Embryonic facial prominence (tissue), 1 donor: ENCODE measurements around the gene MLIP.

ENCODE experiments used
- DNase-seq: peaks from one replicate; pipeline ENCODE4 v3.0.0-alpha.2; 2016; ENCODE audit errors: extremely low spot score

Gene MLIP

GRCh38 chr6:54284161-54284860, 173.1 kb downstream of the MLIP start:
- no peak for DNase-seq

DNA sequence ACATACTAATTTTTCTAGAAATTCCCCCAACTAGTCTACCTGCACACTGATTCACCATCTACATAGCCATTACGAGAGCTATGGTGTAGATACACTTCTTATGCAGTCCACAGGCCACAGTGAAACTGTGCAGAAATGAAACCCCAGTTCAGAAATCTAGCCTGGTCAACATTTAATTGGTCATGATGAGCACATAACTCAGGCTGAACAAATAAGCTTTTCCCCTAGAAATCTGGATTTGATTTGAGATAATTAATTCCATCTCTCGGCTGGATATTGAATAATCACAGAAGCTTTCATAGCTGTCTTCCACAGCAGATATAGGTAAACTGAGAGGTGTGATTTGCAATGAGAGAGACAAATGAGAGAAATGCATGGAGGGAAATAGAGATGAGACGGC, 174.4 kb downstream of the MLIP start:
- DNase-seq: no peak

DNA sequence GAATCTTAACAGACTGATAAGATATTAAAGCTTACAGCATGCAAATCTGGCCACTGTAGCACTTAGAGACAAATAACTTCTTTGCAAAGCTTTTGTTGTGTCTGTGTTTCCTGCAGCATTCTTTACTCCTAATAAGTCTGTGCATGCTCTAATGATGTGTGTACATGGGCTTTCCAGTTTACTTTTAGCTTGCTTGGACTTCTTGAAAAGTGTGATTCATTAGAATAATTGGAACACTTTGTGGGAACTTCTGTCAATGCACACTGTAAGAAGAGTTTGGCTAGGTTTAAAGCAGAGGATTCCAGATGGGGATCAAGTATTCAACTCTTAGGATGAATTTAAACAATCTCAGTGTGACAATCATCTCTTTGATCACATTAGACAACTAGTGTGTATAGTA, 174.9 kb downstream of the MLIP start:
- DNase-seq: no peak

DNA sequence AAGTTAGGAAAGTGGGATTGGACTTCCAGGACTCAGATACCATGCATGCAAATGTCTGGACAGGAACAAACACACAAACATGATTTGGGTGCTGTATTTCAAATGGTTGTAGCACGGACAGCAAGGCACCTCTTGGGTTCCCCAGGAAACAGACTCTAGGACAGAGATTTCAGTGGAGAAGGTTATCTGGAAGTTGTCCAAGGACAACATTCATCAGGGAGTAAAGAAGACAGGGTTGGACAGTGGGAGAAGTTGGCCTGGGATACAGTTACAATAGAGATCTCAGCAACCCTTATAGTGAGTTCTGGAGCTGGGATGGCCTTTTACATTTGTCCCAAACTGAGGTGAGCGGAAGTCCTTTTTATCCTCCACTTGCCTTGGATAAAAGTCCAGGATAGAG, 177.2 kb downstream of the MLIP start:
- DNase-seq: no peak

- peak; percentile 36 for DNase-seq
Observed at GRCh38 chr6:54289426-54289825, 178.2 kb downstream of the MLIP start.

DNA sequence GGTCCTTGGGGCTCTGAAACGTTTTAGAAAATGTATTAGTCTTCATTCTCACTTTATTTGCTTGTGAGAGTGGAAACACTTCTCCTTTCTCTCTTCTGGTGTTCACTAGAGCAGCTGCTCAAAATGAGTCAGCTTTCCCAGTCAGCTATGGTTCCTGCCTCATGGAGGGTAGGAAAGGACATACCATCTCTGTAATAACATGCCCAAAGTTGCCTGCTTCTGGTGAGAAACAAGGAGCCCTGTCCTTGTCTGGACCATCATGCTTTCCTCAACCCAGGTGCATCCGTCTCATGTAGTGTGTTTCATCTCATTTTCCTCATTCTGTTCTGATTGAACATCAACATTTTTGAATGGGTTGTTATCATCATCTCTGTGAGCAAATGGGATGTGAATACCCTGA, 179.9 kb downstream of the MLIP start:
- no peak for DNase-seq

DNA sequence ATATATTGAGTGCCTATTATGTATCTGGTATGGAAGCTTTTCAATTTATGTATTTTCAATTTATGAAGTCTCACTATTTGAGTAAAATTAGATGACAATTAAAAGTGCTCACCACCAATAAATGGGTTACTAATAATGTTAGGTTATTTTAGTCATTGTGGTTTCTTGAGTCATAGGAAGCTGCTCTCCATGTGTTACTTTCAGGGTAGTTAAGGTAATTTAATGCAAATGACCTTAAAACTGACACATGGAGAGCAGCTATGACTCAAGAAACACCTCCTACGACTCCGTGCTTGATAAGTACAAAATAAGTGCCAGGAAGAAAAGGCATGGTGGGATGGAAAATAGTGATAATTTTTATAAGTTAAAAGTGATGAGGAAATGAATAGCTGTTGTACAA, 180.5 kb downstream of the MLIP start:
- DNase-seq: no peak

- no peak for DNase-seq
Observed at GRCh38 chr6:54294965-54295532, 183.8 kb downstream of the MLIP start.

DNA sequence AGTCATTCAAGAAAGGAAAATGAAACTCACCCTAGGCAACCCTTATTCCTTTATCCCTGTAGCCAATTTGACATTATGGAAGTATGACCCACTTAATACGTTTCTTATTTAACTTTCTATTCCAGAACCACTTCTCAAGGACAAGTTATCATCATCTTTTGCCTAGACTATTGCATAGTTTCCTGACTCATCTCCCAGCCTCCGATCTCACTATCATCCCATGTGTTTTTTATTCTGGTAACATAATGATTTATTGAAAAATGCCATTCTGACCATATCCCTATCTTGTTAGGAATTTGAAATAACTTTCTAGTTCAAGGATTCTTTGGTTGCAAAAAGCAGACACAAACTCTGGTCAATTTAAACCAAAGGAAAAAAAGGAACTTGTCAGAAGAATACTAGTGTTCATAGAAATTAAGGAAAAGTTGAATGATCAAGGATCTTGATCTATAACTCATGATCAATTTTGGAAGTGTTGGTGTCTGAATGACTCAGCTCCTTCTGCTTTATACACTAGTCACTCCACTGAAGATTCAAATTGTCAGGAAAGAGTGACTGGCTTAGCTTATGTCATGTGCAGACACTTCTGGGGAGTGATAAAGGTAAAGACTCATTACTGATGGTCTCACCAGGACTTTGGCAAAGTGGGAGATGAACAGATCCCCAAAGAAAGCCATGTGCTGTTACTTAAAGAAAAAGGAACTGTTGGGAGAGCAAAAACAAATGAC, 188.5 kb downstream of the MLIP start:
- DNase-seq: no peak

DNA sequence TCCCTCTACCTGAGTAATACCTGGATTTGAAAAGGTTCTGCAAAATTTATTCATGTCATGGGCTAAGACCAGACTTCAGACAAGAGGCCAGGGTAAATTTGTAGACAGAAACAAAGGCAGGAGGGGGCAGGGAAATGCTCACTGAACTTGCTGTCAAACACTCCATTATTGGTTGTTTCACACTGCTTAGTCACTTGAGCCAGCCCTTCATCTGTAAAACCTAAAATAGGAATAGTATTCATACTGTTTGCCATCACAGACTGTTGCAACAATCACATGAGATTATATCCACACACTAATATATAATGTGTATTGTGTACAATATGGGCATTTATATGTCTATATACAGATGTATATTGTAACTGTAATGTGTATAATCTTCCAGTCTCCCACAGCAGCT, 190.5 kb downstream of the MLIP start:
- no peak for DNase-seq

DNA sequence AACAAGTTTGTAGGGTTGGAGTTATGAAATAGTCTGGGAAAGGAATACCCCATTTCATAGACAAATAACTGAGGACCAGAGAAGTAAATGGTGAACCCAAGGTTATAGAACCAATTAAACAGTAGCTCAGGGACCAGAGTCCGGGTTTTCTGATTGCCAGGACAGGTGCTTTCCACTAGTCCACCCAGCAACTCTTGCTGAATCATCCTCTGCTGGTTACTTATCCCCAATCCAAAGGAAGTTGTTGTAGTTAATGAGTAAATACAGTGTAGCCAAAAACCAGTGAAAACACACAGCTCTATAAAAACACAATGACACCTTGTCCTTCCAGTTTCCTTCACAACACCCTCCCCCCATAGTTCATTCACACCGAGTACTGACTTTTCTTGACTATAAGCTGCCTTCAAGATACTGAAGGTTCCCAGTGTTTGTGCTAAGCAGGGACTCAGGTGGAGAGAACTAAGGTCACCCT, 196.2 kb downstream of the MLIP start:
- no peak for DNase-seq

DNA sequence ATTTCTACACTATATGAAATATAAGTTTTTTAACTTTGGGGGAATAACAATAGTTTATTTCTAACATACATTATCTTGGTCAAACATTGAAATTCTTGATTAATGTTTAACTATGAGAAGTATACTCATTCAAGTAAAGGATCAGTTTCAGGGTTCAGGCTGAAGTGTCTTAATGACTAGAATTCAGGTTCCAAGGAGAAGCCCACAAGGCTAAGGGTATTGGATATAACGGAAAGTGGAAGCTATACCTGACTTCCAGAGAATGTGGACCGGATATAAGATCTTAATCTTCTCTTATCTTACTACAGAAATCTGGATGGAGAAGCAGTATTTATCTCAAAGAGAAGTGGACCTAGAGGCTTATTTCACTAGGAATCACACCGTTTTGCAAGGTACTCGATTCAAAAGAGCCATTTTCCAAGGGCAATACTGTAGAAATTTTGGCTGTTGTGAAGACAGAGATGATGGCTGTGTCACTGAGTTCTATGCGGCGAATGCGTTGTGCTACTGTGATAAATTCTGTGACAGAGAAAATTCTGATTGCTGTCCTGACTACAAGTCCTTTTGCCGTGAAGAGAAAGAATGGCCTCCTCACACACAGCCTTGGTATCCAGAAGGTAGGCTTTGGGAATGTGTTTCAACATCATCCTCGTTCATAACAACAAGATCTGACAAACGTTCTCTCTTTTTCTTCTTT, 197.2 kb downstream of the MLIP start, which contains the start of gene TINAG:
Gene TINAG (plus strand): TSS at position 153 of the 697 bp plus-strand sequence. CDS start 110 bp downstream, at position 263.
- DNase-seq: no peak

- DNase-seq: no peak
Observed at GRCh38 chr6:54308986-54309315, 197.7 kb downstream of the MLIP start.

- no peak for DNase-seq
Observed at GRCh38 chr6:54310377-54311152, 199.3 kb downstream of the MLIP start.

GRCh38 chr6:54315656-54316055, 204.4 kb downstream of the MLIP start:
- DNase-seq: no peak
